ENCODE measurements around the gene KLK2. TPM values are rescaled to one million over a fixed set of nuclear protein-coding genes. Genes with fewer than 3 reads are reported as not detected.

The KLK2 gene
- total RNA-seq, 4 donors from 2014 or later, result not detected

GRCh38 chr19:50912727-50913716 is 39.8 kb downstream of the KLK2 start:
- intact Hi-C loops (cut with DNase I), result no loop called here
- H3K4me3 ChIP-seq, result no peak overlapping the region
- no peaks in the 10 kb centered on the region for H3K36me3 ChIP-seq
- no peak for TF ChIP-seq POLR2A (IDR thresholded peaks at IDR 0.05)
- H3K4me1 ChIP-seq, result peaks cover 0 to 18% (median 10%) of the 10 kb centered on the region in 3 donors
- WGBS, 2 donors, result 8 to 9% methylated on average over 22 to 28 of the region's 29 CpGs
- H3K27ac ChIP-seq, result no peak overlapping the region
- H3K27me3 ChIP-seq, result peaks cover 0 to 96% (median 16%) of the 10 kb centered on the region in 4 donors
- no peak for DNase-seq
- no peaks in the 10 kb centered on the region for H3K9me3 ChIP-seq

DNA sequence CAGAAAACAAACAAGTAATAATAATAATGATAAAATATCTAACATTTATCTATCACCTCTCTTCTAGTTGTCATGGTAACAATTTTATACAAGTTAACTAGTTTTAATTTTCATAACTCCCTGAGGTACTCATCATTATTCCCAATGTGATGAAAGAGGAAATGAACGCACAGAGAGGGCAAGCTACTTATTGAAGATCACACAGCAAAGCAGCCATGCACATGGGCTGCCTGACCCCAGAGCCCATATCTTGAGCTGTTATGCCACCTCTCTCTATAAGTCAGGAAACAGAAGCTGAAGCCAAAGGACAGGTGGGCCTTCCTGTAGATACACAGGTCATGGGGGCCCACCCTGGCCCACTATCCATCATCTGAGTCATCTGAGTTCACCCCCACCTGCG is 42.8 kb downstream of the KLK2 start:
- peaks cover 0 to 91% (median 6%) of the 10 kb centered on the region in 4 donors for H3K27me3 ChIP-seq
- H3K9me3 ChIP-seq, result no peaks in the 10 kb centered on the region
- H3K27ac ChIP-seq, result no peak overlapping the region
- H3K4me3 ChIP-seq, result no peak overlapping the region
- TF ChIP-seq, protein P1, sequence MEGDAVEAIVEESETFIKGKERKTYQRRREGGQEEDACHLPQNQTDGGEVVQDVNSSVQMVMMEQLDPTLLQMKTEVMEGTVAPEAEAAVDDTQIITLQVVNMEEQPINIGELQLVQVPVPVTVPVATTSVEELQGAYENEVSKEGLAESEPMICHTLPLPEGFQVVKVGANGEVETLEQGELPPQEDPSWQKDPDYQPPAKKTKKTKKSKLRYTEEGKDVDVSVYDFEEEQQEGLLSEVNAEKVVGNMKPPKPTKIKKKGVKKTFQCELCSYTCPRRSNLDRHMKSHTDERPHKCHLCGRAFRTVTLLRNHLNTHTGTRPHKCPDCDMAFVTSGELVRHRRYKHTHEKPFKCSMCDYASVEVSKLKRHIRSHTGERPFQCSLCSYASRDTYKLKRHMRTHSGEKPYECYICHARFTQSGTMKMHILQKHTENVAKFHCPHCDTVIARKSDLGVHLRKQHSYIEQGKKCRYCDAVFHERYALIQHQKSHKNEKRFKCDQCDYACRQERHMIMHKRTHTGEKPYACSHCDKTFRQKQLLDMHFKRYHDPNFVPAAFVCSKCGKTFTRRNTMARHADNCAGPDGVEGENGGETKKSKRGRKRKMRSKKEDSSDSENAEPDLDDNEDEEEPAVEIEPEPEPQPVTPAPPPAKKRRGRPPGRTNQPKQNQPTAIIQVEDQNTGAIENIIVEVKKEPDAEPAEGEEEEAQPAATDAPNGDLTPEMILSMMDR (IDR thresholded peaks at IDR 0.05), result no peak
- TF ChIP-seq POLR2A (IDR thresholded peaks at IDR 0.05), result no peak
- 82 to 95% methylated on average over 1 of the region's 2 CpGs for WGBS, 2 donors
- no peaks in the 10 kb centered on the region for H3K36me3 ChIP-seq
- no peak for DNase-seq
- intact Hi-C loops (cut with DNase I), result no loop called here
- H3K4me1 ChIP-seq, result peaks cover 0 to 7% (median 4%) of the 10 kb centered on the region in 3 donors

- WGBS, 2 donors, result 4% methylated on average over 12 of the region's 12 CpGs
- Histone ChIP-seq H3K4me3 (no peak overlapping the region), H3K27ac (no peak overlapping the region), H3K36me3 (no peaks in the 10 kb centered on the region), H3K27me3 (peaks cover 0 to 48% (median 0%) of the 10 kb centered on the region in 4 donors), H3K9me3 (no peaks in the 10 kb centered on the region), H3K4me1 (peaks cover 0 to 6% (median 6%) of the 10 kb centered on the region in 3 donors)
- no peak for DNase-seq
- TF ChIP-seq, protein P1 (IDR thresholded peaks at IDR 0.05), result no peak
- no peak for TF ChIP-seq POLR2A (IDR thresholded peaks at IDR 0.05)
- intact Hi-C loops (cut with DNase I), result no loop called here
Measured at GRCh38 chr19:50921426-50922316, 48.4 kb downstream of the KLK2 start.

DNA sequence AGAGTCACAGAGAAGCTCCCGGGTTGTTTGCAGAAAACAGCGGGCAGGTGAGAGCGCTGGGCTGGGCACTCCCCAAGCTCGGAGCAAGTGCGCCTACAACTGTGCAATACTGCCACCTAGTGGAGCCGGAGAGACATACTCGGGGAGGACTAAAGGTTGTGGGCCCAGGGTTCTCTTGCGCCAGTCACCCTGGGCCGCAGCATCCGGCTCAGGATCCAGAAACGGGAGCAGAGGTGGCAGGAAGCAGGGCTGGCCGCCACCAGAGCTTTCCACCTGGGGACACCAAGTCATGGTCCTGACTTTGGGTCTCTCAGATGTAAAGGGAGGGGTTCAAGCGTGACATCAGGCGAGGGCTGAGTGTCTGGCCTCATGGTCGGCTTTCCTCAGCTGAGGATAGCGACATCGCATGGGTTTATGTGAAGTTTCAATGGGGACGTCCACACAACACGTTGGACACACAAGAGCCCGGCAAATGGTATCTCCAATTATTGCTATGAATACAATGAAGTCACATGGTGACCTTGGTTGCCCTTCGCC is 49.1 kb downstream of the KLK2 start:
- WGBS, 2 donors, result 14 to 28% methylated on average over 10 to 13 of the region's 21 CpGs
- H3K9me3 ChIP-seq, result no peaks in the 10 kb centered on the region
- intact Hi-C loops (cut with DNase I), result no loop called here
- H3K27ac ChIP-seq, result no peak overlapping the region
- no peak for DNase-seq
- H3K4me3 ChIP-seq, result no peak overlapping the region
- peaks cover 0 to 6% (median 6%) of the 10 kb centered on the region in 3 donors for H3K4me1 ChIP-seq
- H3K27me3 ChIP-seq, result peaks cover 0 to 46% (median 0%) of the 10 kb centered on the region in 4 donors
- no peak for TF ChIP-seq POLR2A (IDR thresholded peaks at IDR 0.05)
- TF ChIP-seq, protein P1 (IDR thresholded peaks at IDR 0.05), result peak; percentile 82 to 92 (median 84)
- H3K36me3 ChIP-seq, result no peaks in the 10 kb centered on the region

DNA sequence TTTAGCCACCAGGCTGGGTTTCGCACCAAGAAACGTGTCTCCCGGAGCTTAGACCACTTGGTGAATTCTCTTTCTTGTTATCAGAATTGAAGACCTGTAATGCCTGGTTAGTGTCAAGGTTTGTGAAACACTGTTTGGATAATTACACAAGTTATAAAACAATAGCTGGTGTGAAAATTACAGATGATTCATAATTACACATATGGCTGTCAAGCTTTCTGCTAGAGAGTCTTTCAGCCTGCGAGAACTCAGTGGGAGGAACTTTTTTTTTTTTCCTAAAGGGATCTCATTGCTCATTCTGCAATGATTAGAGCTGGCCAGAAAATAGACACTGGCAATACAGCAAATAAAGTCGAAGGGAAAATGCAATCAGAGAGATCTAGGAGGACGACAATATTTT is 51.3 kb downstream of the KLK2 start:
- H3K27me3 ChIP-seq, result peaks cover 0 to 42% (median 0%) of the 10 kb centered on the region in 4 donors
- no peak for DNase-seq
- WGBS, 2 donors, result 39 to 44% methylated on average over 6 of the region's 6 CpGs
- no peak overlapping the region for H3K27ac ChIP-seq
- intact Hi-C loops (cut with DNase I), result no loop called here
- H3K4me3 ChIP-seq, result no peak overlapping the region
- no peaks in the 10 kb centered on the region for H3K9me3 ChIP-seq
- no peaks in the 10 kb centered on the region for H3K36me3 ChIP-seq
- TF ChIP-seq, protein P1 (IDR thresholded peaks at IDR 0.05), result no peak
- TF ChIP-seq POLR2A (IDR thresholded peaks at IDR 0.05), result no peak
- peaks cover 0 to 7% (median 6%) of the 10 kb centered on the region in 3 donors for H3K4me1 ChIP-seq
